Measurements from ENCODE around the gene DLST.

The DLST gene

DNA sequence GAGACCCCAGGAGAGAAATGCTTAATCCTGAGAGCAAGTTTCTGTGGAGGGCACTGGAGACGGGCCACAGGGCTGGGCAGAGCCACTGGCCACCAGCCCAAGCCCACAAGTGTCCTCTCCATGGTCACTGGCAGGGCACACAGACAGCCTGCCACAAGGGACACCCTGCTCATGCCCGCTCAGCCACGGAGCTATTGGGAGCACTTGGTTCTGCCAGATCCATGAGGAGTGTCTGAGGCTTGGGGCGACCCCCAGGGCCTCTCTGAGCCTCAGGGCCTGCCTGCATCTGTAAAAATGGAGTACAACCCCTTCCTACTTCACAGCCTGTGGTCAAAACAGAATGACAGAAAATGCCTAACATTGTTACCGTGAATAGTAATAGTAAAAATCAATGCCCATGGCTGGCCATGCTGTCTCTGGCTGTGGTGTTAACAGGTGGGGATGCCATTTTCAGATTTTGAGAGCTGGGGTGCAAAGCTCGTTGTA is 70.5 kb downstream of the DLST start:
- Histone ChIP-seq H3K27ac (no peak overlapping the region), H3K9me3 (no peaks in the 10 kb centered on the region), H3K36me3 (no peaks in the 10 kb centered on the region), H3K4me3 (ENCODE audit: low read depth in 1 of 2, low read length in 1 of 2) (no peak overlapping the region), H3K27me3 (peaks cover 49% of the 10 kb centered on the region), H3K4me1 (ENCODE audit: control insufficient read depth in 1 of 2, insufficient read depth in 1 of 2, low read depth in 1 of 2, low read length in 1 of 2) (peaks cover 3 to 13% of the 10 kb centered on the region in 2 experiments)
- TF ChIP-seq, protein P1, sequence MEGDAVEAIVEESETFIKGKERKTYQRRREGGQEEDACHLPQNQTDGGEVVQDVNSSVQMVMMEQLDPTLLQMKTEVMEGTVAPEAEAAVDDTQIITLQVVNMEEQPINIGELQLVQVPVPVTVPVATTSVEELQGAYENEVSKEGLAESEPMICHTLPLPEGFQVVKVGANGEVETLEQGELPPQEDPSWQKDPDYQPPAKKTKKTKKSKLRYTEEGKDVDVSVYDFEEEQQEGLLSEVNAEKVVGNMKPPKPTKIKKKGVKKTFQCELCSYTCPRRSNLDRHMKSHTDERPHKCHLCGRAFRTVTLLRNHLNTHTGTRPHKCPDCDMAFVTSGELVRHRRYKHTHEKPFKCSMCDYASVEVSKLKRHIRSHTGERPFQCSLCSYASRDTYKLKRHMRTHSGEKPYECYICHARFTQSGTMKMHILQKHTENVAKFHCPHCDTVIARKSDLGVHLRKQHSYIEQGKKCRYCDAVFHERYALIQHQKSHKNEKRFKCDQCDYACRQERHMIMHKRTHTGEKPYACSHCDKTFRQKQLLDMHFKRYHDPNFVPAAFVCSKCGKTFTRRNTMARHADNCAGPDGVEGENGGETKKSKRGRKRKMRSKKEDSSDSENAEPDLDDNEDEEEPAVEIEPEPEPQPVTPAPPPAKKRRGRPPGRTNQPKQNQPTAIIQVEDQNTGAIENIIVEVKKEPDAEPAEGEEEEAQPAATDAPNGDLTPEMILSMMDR (IDR thresholded peaks at IDR 0.05): no peak

DNA sequence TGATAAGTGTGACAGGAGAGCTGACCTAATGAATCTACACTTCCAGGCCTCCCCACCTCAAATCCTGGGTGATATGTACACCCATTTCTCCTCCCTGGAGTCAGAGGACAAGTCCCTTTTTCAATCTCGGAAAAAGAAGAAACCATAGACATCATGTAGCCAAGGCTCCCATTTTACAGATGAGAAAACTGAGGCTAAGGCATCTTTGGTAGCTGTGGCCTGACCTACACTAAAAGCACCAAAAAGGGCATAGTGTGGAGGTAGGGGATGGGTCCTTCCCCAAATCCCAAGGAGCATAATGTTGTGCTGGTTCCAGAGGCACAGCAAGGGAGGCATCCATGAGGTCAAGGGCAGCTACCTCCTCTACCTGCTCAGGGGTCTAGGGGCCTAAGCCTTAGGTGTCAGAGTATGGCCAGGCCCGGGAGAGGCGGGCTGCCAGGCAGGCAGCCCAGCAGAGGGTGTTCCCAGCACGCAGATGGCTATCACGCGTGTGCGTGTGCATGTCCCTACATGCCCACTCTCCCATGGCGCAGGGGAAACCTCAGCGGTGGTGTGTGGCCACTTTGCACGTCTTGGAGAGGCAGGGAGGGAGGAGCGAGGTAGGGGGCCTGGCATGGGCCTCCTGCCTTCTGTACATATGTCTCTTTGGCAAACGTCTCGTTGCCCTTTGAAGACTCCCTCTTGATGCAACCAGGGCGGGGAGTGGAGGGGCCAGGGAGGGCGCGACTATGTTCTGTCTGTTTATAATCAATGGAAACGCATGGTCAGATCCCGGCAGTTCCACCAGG is 71.2 kb downstream of the DLST start:
- no peak overlapping the region for H3K4me3 ChIP-seq (ENCODE audit: low read depth in 1 of 2, low read length in 1 of 2)
- peaks cover 55% of the 10 kb centered on the region for H3K27me3 ChIP-seq
- H3K27ac ChIP-seq: no peak overlapping the region
- TF ChIP-seq, protein P1 (IDR thresholded peaks at IDR 0.05): no peak
- peaks cover 3 to 13% of the 10 kb centered on the region in 2 experiments for H3K4me1 ChIP-seq (ENCODE audit: control insufficient read depth in 1 of 2, insufficient read depth in 1 of 2, low read depth in 1 of 2, low read length in 1 of 2)
- no peaks in the 10 kb centered on the region for H3K9me3 ChIP-seq
- H3K36me3 ChIP-seq: no peaks in the 10 kb centered on the region

All from neutrophil (primary cell).